GM19099 (cell line): ENCODE results near the gene RAB36.

ENCODE experiments used
- POLR2A ChIP-seq: IDR thresholded peaks from 3 replicates; pipeline ENCODE4 v1.6.1; 2011; ENCODE audit warnings: low read depth; ENCODE audit not compliant: insufficient read length; ENCODE audit errors: extremely low read depth

RAB36 gene

GRCh38 chr22:23133922-23134321 lies 11.4 kb upstream of the RAB36 start:
- no peak for TF ChIP-seq POLR2A

- TF ChIP-seq POLR2A: no peak
Observed at GRCh38 chr22:23137468-23137867, 7.8 kb upstream of the RAB36 start.

GRCh38 chr22:23137905-23138561 lies 7.2 kb upstream of the RAB36 start:
- peak; percentile 45 for TF ChIP-seq POLR2A

- TF ChIP-seq POLR2A: no peak
Observed at GRCh38 chr22:23138584-23139435, 6.5 kb upstream of the RAB36 start.

- TF ChIP-seq POLR2A: no peak
Observed at GRCh38 chr22:23140385-23140784, 4.9 kb upstream of the RAB36 start.

- no peak for TF ChIP-seq POLR2A
Observed at GRCh38 chr22:23142546-23143105, 2.7 kb upstream of the RAB36 start.

GRCh38 chr22:23143119-23143518 lies 2.2 kb upstream of the RAB36 start:
- TF ChIP-seq POLR2A: no peak

GRCh38 chr22:23144432-23144831 lies 845 bp upstream of the RAB36 start:
- no peak for TF ChIP-seq POLR2A

- TF ChIP-seq POLR2A: no peak
Observed at GRCh38 chr22:23145878-23146470, 697 bp downstream of the RAB36 start.

GRCh38 chr22:23146478-23147205 lies 1.4 kb downstream of the RAB36 start:
- TF ChIP-seq POLR2A: no peak

- no peak for TF ChIP-seq POLR2A
Observed at GRCh38 chr22:23147617-23148387, 2.5 kb downstream of the RAB36 start.

- no peak for TF ChIP-seq POLR2A
Observed at GRCh38 chr22:23149743-23150238, 4.5 kb downstream of the RAB36 start.

GRCh38 chr22:23150762-23151161 lies 5.5 kb downstream of the RAB36 start:
- no peak for TF ChIP-seq POLR2A

GRCh38 chr22:23151827-23152226 lies 6.5 kb downstream of the RAB36 start:
- no peak for TF ChIP-seq POLR2A
